Astrocyte of the spinal cord (primary cell): ENCODE results near the gene OAT.

Experiments
- DNase-seq: peaks from one replicate; pipeline ENCODE4 v3.0.0; 2011; ENCODE audit warnings: low read depth, low spot score
- H3K4me3 ChIP-seq: 2 replicates; pipeline ENCODE4 v1.5.1; 2011; ENCODE audit warnings: low read depth, mild to moderate bottlenecking, low read length, moderate library complexity
- CTCF ChIP-seq: IDR thresholded peaks from 2 replicates; pipeline ENCODE4 v1.5.1; 2012; ENCODE audit warnings: low read depth, mild to moderate bottlenecking, low read length, inconsistent platforms
- in situ Hi-C: cut with HindIII; loops from 2 replicates; pipeline ENCODE4 v1.10.0; 2017; ENCODE audit warnings: low sequenced_read_pairs

OAT gene

GRCh38 chr10:124453960-124454610 is 35.4 kb upstream of the OAT start:
- in situ Hi-C loops, result no loop called here
- DNase-seq, result no peak
- H3K4me3 ChIP-seq, result no peak overlapping the region
- TF ChIP-seq CTCF, result no peak

- DNase-seq, result no peak
- no peak for TF ChIP-seq CTCF
- in situ Hi-C loops, result no loop called here
- H3K4me3 ChIP-seq, result no peak overlapping the region
Measured at GRCh38 chr10:124451276-124451675, 32.6 kb upstream of the OAT start.

- H3K4me3 ChIP-seq, result no peak overlapping the region
- in situ Hi-C loops, result no loop called here
- no peak for DNase-seq
- TF ChIP-seq CTCF, result no peak
Measured at GRCh38 chr10:124450783-124451057, 32.0 kb upstream of the OAT start.

- in situ Hi-C loops, result no loop called here
- no peak within 1 kb of the TSS for H3K4me3 ChIP-seq
Measured at GRCh38 chr10:124450012-124450782, 31.5 kb upstream of the OAT start, which contains the start of gene NKX1-2. Gene NKX1-2, minus strand, starts transcription at chr10:124450035. Its CDS starts 92 bp downstream, at chr10:124449943.

GRCh38 chr10:124449170-124450011 is 30.7 kb upstream of the OAT start:
- in situ Hi-C loops, result no loop called here
- TF ChIP-seq CTCF, result no peak
- DNase-seq, result no peak
- H3K4me3 ChIP-seq, result no peak overlapping the region

More at GRCh38 chr10:124450012-124450782, 31.5 kb upstream of the OAT start, which contains the start of gene NKX1-2:
- no peak for TF ChIP-seq CTCF
- DNase-seq, result no peak

GRCh38 chr10:124448696-124449169 is 30.0 kb upstream of the OAT start:
- TF ChIP-seq CTCF, result no peak
- H3K4me3 ChIP-seq, result no peak overlapping the region
- no peak for DNase-seq
- in situ Hi-C loops, result no loop called here
